GF-D8 (cell line): ENCODE data around the gene ZNF407.

Source experiments
- DNase-seq: peaks from one replicate; lab custom pipeline; 2025; lab: John Stamatoyannopoulos, UW

Gene ZNF407

DNA sequence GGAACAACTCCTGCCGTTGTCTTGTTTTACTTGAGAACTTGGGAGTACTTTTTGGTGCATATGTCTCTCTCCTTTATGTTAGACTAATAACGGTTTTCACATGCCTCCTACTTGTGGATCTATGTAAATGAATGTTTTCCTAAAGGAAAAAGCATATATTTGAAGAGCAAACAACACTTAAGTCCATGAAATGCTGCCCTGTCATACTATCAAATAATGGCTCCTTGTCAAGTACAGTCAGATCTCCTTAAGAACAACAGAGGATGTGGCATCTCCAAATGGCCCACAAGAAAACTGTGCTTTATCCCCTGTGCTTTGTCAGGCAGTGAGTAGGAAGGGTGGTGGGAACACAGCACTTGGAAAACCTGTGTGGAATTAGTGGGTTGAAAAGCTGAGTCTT is 413.0 kb downstream of the ZNF407 start:
- DNase-seq, result no peak

DNA sequence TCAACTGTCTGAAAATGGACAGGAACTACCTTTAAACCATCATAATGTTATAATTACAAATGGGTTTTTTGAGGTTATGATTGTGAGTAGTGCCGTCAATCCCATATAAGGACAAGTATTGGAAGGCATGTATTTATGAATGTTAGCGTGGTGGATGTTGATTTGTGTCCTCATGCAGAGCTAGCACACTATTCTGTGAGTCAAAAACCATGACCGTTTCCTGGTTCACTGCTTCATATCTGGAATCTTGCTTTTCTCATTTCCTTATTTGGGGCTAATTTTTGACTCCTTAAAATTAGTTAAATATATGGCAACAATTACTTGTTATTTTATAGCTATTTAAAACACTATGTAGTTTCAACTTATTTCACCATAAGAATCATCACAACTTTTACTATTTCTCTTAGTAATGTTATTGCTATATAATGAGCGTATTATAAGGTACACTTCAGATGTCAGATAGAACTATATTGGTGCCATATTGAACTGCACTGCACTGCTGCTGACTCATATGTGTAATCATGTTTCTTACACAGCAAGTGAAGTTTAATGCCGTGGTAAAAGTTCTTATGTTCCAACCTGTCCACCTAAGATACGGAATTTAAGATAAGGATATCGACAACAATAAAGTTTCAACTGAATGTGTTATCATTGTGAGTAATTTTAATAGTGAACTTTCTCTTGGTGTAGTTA is 418.5 kb downstream of the ZNF407 start:
- no peak for DNase-seq

DNA sequence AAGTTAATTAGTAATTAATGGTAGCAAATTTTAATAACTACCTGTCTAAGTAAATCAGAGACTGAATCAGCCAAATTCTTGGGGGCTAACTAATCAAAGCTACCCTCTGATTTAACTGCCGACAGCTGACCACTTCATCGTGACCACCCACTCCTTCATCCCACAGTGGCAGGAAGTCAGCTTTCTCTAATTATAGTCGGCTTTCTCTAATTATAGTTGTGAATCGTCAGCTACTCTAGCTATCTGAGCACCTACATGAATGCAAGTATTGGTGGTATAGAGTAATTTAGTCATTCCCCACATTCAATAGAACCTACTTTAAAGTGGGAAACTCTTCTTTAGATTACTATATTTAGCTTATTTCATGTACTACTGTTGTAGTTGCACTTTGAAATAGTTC is 425.8 kb downstream of the ZNF407 start:
- DNase-seq, result no peak

DNA sequence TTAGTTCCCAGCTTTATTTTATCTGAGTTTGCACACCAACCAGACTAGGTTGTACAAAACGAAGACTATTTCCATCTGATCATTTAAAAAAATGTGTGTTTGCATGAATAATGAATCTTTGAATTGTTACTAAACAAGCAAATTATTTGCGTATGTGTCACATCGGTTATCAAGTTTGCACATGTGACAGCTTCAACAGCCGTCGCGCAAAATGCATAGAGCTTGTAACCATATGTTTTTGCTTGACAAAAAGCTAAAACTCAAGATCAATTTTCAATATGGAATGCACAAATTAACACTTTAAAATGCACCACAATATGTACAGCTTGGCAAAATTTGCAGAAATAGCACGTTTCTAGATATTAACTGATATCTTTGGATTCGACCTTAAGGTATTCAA is 427.2 kb downstream of the ZNF407 start:
- DNase-seq, result no peak

DNA sequence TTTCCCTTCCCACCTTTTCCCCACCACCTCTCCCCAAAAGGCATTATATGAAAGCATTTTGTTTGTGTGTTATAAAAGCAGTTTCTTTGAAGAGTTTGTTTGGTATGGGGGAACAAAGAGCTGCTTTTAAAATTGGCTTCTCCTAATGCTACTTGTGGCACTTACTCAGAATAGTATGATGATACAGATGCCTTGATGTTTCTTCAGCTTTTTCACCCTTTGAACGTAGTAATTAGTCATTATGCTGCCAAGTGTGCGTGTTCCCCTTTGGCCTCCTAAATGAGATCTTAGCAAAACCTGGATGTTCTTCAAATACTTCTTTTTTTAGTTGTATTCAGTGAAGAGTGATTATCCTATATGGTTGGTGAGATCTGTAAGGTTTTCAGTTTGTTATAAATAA is 427.9 kb downstream of the ZNF407 start:
- no peak for DNase-seq

DNA sequence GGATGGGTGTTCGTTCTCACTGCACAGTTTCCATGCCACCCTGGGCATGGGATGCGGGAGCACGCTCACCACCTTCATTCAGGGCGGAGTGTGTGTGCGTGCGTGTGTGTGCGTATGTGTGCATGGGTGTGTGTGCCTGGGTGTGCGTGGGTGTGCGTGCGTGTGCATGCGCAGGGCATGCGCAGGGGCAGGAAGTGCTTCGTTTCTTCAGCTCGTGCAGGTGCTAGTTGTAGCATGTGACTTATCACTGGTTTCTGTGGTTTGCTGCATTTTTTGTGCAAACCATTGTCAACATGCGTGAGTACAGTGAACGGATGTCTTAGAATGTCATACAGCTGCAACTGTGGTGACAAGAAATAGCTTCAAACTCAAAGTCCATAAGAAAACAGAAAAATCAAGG is 431.8 kb downstream of the ZNF407 start:
- DNase-seq, result no peak

DNA sequence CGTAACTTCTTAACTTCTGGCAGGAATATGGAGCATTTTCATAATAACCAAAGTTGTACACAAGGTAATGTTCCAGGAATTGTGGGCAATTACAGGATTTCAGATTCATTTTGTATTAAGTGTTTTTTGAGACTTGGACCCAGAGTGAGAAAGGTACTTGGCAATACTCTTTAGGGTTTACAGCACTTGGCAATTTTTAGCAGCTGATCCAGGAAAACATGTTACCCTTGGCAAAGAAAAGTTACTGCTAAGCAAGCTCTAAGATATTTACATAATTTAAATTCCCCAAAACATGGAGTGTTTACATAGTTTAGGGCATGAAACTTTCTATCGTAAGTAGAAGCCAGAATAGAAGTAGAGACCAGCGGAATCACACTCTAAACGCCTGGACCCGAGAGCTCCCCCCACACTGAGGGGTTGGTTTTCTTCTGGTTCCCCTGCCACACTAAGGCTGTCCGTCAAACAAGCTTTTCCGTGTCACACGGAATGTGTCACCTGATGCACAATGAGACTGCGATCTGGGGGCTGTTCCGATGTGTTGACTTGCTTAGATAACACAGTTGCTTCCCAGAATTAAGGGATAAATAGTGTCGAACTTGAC is 434.1 kb downstream of the ZNF407 start:
- DNase-seq, result no peak

DNA sequence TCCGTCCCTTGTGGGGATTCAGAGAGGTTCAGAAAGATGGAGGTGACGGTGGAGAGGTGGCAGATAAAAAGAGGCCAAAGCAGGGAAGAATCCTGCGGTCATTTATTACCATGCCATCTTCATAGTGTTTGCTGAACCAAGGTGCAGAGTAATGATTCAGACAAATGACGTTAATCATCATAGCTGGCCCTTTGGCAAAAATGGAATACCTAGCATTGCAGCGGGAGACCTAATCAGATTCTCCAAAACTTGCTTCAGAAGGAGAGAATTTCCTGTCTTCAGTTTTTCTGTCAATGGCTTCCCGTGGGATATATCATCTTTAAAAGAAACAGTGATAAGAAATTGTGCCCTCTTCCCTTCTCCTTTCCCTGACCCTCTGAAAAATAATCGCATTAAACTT is 435.8 kb downstream of the ZNF407 start:
- no peak for DNase-seq

DNA sequence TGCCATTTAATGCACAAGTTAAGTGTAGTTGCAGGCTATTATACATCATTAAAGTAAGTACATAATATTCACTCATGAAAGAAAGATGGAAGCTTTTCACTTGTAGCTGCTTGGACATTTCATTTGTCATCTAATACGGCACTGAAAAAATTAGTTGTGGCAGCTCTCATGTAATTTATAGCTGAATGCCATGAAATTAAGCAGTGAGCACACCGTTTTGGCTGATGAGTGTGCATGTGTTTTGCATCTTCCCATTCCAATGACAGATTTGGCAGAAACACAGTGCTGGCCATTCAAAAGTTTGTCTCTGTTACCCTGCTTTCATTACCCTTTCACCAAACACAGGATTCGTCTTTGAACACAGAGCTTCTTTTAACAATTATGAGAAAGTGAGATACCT is 437.3 kb downstream of the ZNF407 start:
- no peak for DNase-seq

DNA sequence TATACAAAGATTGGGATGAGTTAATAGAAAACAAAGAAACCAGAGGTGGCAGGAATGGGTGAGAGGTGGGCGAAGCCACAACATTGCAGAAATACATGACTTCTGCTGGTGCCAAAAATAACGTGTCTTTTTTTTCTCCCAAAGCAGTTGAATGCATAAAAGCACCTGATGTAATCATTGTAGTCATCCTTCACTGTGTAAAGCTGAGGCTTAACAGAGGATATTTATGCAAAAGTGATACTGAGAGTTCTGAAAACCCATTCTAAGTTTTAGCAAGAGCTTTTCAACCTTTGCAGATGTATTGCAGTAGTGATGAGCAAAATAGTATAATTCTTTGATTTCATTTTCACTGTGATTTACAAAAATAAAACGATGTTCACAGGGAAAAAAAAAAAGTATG is 438.3 kb downstream of the ZNF407 start:
- DNase-seq, result no peak

DNA sequence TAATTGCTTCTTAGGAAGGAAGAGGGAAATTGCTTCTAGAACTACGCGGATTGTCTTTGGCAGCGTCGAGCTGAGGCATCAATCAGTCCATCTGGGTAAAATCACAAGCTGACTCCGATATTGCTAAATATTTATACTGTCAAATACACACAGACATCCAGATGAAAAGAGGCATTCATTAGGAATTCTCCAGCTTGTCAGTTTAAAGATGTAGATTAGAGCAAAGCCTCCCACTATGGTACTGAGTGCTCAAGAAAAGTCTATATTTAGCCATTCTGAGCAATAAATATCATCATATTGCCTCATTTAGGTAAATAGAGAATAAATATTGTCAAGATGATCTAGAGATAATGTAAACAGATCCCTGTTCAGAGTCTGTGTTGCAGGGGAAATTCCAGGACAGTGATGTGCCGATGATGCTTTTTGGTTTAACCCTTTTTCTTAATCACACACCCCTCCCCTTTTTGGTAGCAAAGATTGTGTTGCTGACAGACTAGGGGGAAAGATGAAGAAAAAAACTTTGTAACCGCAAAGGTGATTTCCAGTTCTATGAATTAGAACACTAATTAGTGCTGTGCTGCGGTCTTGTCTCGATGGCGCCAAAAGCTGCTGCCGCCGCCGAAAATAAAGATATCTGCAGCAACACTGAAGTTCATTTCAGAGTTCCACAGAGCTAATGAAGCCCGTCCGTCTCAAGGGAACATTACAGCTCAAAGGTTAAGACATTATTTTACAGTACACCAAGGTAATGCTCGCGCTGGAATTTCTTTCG is 439.4 kb downstream of the ZNF407 start:
- no peak for DNase-seq

DNA sequence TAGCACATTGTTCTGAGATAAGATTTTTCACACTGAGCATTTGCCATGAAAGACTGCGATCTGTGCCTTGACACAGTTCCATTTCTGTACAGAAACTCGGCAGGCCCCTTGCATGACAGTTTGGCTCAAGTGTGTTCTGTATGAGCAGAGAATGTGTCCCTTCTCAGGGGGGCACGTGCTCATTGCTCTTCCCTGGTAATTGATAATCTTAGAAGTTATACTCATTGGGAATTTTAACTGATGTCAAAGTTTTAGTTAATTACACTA is 440.0 kb downstream of the ZNF407 start:
- DNase-seq, result no peak

DNA sequence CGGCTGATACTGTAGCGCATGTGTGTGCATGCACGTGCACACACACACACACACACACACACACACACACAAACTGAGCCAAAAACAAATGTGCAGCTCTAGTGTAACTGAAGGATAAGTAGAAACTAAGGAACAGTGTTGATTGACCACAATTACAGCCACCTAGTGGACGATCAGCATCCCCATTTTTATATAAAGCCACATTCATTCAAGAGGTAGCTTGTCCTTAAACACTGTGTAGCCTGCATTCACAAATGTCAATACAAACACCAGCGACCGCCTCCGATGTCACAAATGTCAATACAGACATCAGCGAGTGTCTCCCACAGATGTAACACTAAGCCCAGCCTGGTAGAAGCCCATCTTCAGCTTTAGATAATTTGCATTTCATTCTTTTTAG is 443.9 kb downstream of the ZNF407 start:
- no peak for DNase-seq

DNA sequence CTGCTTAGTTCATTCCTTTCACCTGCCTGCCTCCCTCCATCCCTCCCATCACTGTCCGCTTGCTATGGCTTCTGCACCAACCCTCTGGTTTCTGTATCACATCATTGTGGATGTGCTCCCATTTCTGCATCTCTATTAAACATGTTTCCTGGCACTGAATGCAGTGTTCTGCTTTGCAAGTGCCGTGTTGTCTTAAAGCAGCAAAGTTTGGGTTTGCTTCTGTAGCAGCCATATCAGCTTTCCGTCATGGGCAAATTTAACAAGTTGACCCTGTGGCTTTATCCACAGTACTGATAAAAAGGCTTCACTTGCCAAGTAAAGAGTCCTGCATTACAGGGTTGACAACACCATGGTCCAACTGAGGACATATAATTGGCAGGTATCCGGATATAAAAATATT is 445.8 kb downstream of the ZNF407 start:
- DNase-seq, result no peak

DNA sequence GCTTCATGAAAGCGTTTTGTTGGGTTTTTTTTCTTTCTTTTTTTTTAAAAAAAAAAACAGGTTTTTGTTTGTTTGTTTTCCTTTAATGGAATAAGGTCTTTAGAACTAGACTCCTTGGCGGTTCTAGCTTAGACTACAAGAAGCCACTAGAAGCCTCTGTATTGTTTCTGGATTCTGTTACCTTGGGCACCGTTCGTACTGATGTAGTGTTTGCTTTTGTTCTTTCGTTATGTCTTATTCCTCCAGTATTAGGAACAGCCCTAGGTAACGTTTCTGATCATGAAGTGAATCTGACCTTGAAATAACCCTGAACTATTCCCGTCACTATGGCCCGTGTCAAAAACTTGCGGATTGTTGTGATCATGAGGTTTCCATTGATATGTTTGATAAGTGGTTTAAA is 446.6 kb downstream of the ZNF407 start:
- DNase-seq, result no peak

DNA sequence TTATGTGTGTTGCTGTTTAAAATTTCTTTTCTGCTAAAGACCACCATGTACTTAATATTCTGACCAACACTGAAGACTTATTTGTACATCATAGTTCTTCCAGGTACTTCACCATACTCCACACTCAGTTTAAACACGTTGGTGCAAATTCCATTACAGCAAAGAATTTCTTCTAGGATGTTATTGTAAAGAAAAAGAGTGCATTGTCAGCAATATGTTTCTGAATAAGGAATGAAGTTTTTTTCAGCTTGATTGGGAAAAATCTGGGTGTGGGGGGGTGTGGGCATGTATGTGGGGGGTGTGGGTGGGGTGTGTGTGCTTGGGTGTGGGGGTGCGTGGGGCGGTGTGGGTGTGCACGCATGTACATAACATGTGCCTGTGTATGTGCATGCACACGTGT is 447.1 kb downstream of the ZNF407 start:
- no peak for DNase-seq

DNA sequence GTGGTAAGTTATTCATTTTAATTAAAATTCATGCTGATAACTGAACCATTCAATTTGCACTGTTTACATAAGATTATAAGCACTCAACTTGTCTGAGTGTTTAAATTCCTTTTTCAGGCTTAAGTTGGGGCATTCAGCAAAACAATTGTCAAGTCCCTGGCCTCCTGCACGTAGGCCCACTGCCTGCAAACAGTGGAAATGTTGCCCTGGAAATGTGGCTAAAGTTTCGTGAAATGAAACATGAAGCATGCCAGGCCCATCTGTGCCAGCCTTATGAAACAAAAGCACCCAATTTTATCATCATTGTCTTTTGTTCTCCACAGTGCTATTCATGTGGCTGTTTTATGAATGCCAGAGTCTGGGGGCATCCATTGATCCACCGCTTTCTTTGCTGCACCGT is 447.6 kb downstream of the ZNF407 start:
- DNase-seq, result no peak

DNA sequence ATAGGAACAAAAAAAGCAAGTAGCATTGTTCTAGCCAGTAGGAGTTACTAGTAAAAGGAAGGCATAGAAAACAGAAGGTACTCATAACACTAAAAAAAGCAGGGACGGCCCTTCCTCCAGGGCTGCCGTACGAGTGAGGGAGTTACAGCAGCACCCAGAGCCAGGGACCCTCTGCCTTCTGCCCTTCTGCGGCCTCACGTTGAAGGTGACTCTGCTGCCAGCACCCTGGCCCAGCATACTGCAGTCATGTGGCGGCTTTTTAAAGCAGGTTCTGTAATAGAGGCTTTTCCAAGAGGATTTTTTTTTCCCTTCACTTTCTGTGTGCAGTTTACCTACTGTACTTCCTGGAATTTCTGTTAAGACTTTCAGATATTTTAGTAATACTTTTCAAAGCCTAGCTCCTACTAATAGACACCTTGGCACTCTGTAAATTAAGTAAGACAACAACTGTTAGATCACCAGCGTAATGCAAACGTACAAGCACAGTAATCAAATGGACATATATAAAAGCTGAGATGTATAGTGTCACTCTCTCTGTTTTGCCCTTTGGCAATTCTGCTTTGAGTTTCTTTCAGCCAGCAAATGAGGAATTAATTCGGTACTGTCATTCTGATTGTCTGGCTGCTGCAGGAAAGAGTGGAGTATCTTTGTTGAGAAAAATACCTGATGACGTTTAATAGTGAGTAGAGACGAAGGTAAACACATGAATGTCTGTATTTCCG is 449.7 kb downstream of the ZNF407 start:
- no peak for DNase-seq

DNA sequence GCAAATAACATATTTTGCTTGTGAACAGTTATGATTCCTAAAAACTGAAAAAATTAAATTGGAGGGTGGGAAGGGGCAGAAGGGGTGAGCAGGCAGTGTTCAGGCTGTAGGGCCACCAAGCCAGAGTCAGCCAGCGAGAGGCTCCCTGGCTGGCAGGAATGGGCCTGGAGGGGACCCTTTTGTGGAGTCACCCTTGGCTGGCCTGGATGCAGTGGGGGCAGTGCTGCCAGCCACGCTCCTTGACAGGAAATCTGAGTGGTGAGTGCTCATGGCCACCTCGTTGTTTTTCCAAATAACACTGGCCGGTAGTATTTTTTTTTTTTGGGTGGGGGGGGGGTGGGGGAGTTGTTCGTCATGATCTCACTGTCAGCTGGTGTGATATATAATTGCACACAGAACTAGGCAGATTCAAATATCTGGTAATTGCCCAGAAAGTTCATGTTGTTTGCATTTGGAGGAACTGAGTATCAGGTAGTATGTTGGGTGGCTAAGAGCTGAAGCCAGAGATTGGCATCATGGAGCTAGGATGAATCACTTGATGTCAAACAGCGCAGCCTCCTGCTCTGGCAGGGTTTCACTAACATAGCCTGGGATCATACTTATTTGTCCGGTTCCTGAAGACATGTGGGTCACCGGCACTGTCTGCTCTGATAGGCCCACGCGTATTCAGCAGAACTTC is 451.2 kb downstream of the ZNF407 start:
- DNase-seq, result no peak

DNA sequence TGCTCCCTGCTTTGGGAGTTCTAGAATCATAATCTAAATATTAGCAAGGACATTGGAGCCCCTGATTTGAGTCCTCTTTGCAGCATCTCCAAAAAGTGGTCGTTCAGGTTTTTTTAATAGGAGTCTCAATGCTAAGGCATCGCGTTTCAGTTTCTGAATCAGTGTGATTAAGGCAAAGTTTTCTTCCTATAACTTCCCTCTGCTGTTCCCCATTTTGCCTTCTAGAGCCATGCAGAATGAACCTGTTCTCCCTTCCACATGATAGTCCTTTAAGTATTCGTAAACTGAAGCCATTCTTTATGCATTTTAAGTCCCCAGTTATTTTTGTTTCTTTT is 451.8 kb downstream of the ZNF407 start:
- no peak for DNase-seq

DNA sequence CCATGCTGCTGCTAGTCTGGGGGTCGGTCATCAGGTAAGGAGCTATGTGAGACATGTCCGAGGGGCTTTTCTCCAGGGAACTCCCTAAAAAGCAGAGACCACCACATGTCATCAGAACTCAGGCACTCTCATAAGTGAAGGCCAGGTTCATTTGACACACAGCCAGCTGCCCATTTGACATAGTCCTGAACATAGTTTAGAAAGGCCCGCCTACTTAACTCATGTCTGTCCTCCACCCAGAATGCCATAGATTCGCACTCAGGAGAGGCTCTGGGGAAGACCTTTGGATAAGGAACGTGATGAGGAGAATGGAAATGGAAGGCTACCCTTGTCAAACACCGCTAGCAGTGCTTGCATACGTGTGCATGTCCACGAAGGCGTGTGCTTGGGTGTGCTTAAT is 454.1 kb downstream of the ZNF407 start:
- DNase-seq, result no peak

DNA sequence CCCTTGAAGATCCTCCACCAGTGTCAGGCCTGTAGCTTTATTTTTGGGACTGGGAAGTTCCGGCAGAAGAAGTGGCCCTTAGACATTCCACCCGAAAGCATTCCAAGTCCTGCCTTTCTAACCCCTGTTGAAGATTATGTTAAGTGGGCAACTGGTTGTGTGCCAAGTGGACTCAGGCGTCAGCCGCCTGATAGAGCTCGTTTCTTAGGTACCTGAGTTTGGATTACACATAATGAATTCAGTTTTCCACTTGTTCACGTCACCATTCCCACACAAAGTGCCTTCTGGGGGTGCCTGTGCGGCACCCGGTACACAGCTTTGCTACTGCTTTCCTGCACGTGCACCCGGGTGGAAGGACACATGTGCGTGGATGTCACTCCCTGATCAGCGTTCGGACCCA is 454.8 kb downstream of the ZNF407 start:
- no peak for DNase-seq
